H9 (cell line): ENCODE results near the gene DDX20. TPM values are rescaled to one million over a fixed set of nuclear protein-coding genes. Genes with fewer than 3 reads are reported as not detected.

Experiments used
- DNase-seq: peaks from one replicate; pipeline ENCODE4 v3.0.0-alpha.2; 2017
- H2AFZ ChIP-seq: one replicate; pipeline ENCODE4 v1.6.1; 2013; ENCODE audit warnings: mild to moderate bottlenecking, low read length, control low read depth, moderate library complexity
- H2AK5ac ChIP-seq: 2 replicates; pipeline ENCODE4 v1.6.1; 2013; ENCODE audit warnings: low read length, control low read depth, mixed read lengths; ENCODE audit not compliant: insufficient read length
- H2BK120ac ChIP-seq: one replicate; pipeline ENCODE4 v1.6.1; 2013; ENCODE audit warnings: low read depth, mild to moderate bottlenecking, low read length, control low read depth, inconsistent platforms; ENCODE audit not compliant: poor library complexity, severe bottlenecking
- H2BK12ac ChIP-seq: 2 replicates; pipeline ENCODE4 v1.6.1; 2013; ENCODE audit warnings: low read length, control low read depth, mixed read lengths, low read depth; ENCODE audit not compliant: insufficient read length
- H2BK15ac ChIP-seq: 2 replicates; pipeline ENCODE4 v1.6.1; 2013; ENCODE audit warnings: low read depth, low read length, control low read depth
- H2BK20ac ChIP-seq: one replicate; pipeline ENCODE4 v1.6.1; 2013; ENCODE audit warnings: low read depth, mild to moderate bottlenecking, low read length, control low read depth, inconsistent platforms; ENCODE audit not compliant: poor library complexity, severe bottlenecking
- H2BK5ac ChIP-seq: 2 replicates; pipeline ENCODE4 v1.6.1; 2013; ENCODE audit warnings: low read length, control low read depth, mixed read lengths; ENCODE audit not compliant: insufficient read length
- H3K14ac ChIP-seq: 2 replicates; pipeline ENCODE4 v1.6.1; 2013; ENCODE audit warnings: low read length, control low read depth; ENCODE audit not compliant: insufficient read depth
- H3K18ac ChIP-seq: 2 replicates; pipeline ENCODE4 v1.6.1; 2013; ENCODE audit warnings: low read depth, mild to moderate bottlenecking, mixed read lengths, low read length, control low read depth; ENCODE audit not compliant: insufficient read length
- H3K23ac ChIP-seq: 2 replicates; pipeline ENCODE4 v1.6.1; 2013; ENCODE audit warnings: low read length, control low read depth, mixed read lengths, low read depth; ENCODE audit not compliant: insufficient read length
- H3K23me2 ChIP-seq: 2 replicates; pipeline ENCODE4 v1.6.1; 2013; ENCODE audit warnings: low read depth, mild to moderate bottlenecking, mixed read lengths, low read length, control low read depth; ENCODE audit not compliant: insufficient read length, poor library complexity, severe bottlenecking
- H3K27ac ChIP-seq: 2 replicates; pipeline ENCODE4 v1.5.1; 2013; ENCODE audit warnings: low read length, control low read depth, mixed read lengths, low read depth; ENCODE audit not compliant: insufficient read length
- H3K27me3 ChIP-seq: 2 replicates; pipeline ENCODE4 v1.6.1; 2013; ENCODE audit warnings: low read length, control low read depth, inconsistent platforms; ENCODE audit not compliant: insufficient read depth
- H3K4ac ChIP-seq: 2 replicates; pipeline ENCODE4 v1.6.1; 2013; ENCODE audit warnings: low read depth, mild to moderate bottlenecking, control low read depth, inconsistent platforms, low read length, moderate library complexity
- H3K4me1 ChIP-seq: 2 replicates; pipeline ENCODE4 v1.6.1; 2013; ENCODE audit warnings: low read length, control low read depth, inconsistent platforms; ENCODE audit not compliant: insufficient read depth
- H3K4me2 ChIP-seq: 2 replicates; pipeline ENCODE4 v1.6.1; 2013; ENCODE audit warnings: low read length, control low read depth, mixed read lengths; ENCODE audit not compliant: insufficient read length, insufficient read depth
- H3K56ac ChIP-seq: 2 replicates; pipeline ENCODE4 v1.6.1; 2013; ENCODE audit warnings: low read depth, mild to moderate bottlenecking, mixed read lengths, low read length, control low read depth; ENCODE audit not compliant: insufficient read length
- H3K79me1 ChIP-seq: 2 replicates; pipeline ENCODE4 v1.6.1; 2013; ENCODE audit warnings: low read depth, mild to moderate bottlenecking, moderate library complexity, low read length, control low read depth, inconsistent platforms; ENCODE audit not compliant: insufficient read depth, poor library complexity, severe bottlenecking
- H3K79me2 ChIP-seq: 2 replicates; pipeline ENCODE4 v1.6.1; 2013; ENCODE audit warnings: low read length, control low read depth, inconsistent platforms; ENCODE audit not compliant: insufficient read depth
- H3K9ac ChIP-seq: 2 replicates; pipeline ENCODE4 v1.6.1; 2013; ENCODE audit warnings: low read length, control low read depth, mixed read lengths; ENCODE audit not compliant: insufficient read length; ENCODE audit errors: extremely low read depth
- H3K9me3 ChIP-seq: one replicate; pipeline ENCODE4 v1.6.1; 2013; ENCODE audit warnings: low read depth, low read length, inconsistent platforms; ENCODE audit not compliant: control insufficient read depth
- H3T11ph ChIP-seq: one replicate; pipeline ENCODE4 v1.6.1; 2013; ENCODE audit warnings: mild to moderate bottlenecking, low read length, control low read depth, inconsistent platforms
- H4K20me1 ChIP-seq: one replicate; pipeline ENCODE4 v1.6.1; 2013; ENCODE audit not compliant: control insufficient read depth, insufficient read length, insufficient read depth
- H4K5ac ChIP-seq: 2 replicates; pipeline ENCODE4 v1.6.1; 2013; ENCODE audit warnings: low read depth, mild to moderate bottlenecking, mixed read lengths, low read length, control low read depth; ENCODE audit not compliant: insufficient read length
- H4K8ac ChIP-seq: replicated peaks from 2 replicates; pipeline ENCODE4 v1.6.1; 2013; ENCODE audit warnings: low read length, control low read depth, mixed read lengths, low read depth; ENCODE audit not compliant: insufficient read length
- H4K91ac ChIP-seq: 2 replicates; pipeline ENCODE4 v1.6.1; 2013; ENCODE audit warnings: low read depth, mild to moderate bottlenecking, moderate library complexity, mixed read lengths, low read length, control low read depth; ENCODE audit not compliant: insufficient read length
- H3K27ac Mint-ChIP-seq, 3 experiments: 2 replicates in 2 of 3; 3 replicates in 1 of 3; pipeline ENCODE4 v1.8.0; 2020 to 2021; ENCODE audit warnings: mixed read lengths in 3 of 3, mild to moderate bottlenecking in 1 of 3, moderate library complexity in 1 of 3
- H3K27me3 Mint-ChIP-seq: 2 replicates; pipeline ENCODE4 v1.8.0; 2021; ENCODE audit warnings: low read depth, mild to moderate bottlenecking, moderate library complexity, mixed read lengths
- H3K36me3 Mint-ChIP-seq, 3 experiments: 2 replicates in 2 of 3; 3 replicates in 1 of 3; pipeline ENCODE4 v1.8.0; 2020 to 2021; ENCODE audit warnings: low read depth in 3 of 3, mixed read lengths in 3 of 3; ENCODE audit not compliant: insufficient read depth in 1 of 3
- H3K4me1 Mint-ChIP-seq, 2 experiments: 2 replicates each; pipeline ENCODE4 v1.8.0; 2020; ENCODE audit warnings: mixed read lengths in 2 of 2
- H3K4me3 Mint-ChIP-seq, 2 experiments: 2 replicates in 1 of 2; 3 replicates in 1 of 2; pipeline ENCODE4 v1.8.0; 2020 to 2021; ENCODE audit warnings: mild to moderate bottlenecking in 2 of 2, mixed read lengths in 2 of 2, moderate library complexity in 1 of 2
- H3K9me3 Mint-ChIP-seq, 2 experiments: 2 replicates in 1 of 2; 3 replicates in 1 of 2; pipeline ENCODE4 v1.8.0; 2020; ENCODE audit warnings: mild to moderate bottlenecking in 2 of 2, mixed read lengths in 2 of 2, moderate library complexity in 1 of 2
- WGBS: extraction: QIAGEN DNeasy Blood & Tissue Kit; methylation state at CpG from one replicate; pipeline ENCODE4 v1.1.7; 2013; ENCODE audit warnings: missing lambda C conversion rate, low lambda C conversion rate, mixed read lengths; ENCODE audit not compliant: insufficient read length; ENCODE audit errors: extremely low coverage; 5-methylcytosine and 5-hydroxymethylcytosine counted together
- total RNA-seq: library from RNA; stranded (reverse); gene quantifications from 2 replicates; pipeline ENCODE4 v1.2.1, GENCODE V29; 2021
- TF ChIP-seq, protein P1 (sequence below): fragments of 200-600 bp; sonication (generic); conservative IDR thresholded peaks from 3 replicates; pipeline ENCODE4 v1.8.0; 2021; ENCODE audit warnings: antibody characterized with exemption, mild to moderate bottlenecking

Gene DDX20
- total RNA-seq, 1 experiment from 2014 or later, result 38.3 TPM

GRCh38 chr1:111778541-111779051, 22.9 kb downstream of the DDX20 start:
- H3K27me3 Mint-ChIP-seq, result no peaks in the 10 kb centered on the region; the same call in 1 of the 2 replicates
- no peak overlapping the region for H3K4me3 Mint-ChIP-seq
- H3K27ac Mint-ChIP-seq, result no peak overlapping the region
- Histone ChIP-seq H3K79me1 (no peaks in the 10 kb centered on the region), H4K8ac (no peak overlapping the region), H2BK15ac (no peak overlapping the region), H3K56ac (no peak overlapping the region), H2BK20ac (no peak overlapping the region), H4K91ac (no peak overlapping the region), H3K23ac (no peak overlapping the region), H3K18ac (no peak overlapping the region), H3K4me1 (no peaks in the 10 kb centered on the region; the same call in 1 of the 2 replicates), H3K9ac (no peak overlapping the region), H4K5ac (no peak overlapping the region), H2BK5ac (no peak overlapping the region), H3K23me2 (no peaks in the 10 kb centered on the region), H4K20me1 (no peaks in the 10 kb centered on the region), H3K14ac (no peak overlapping the region), H2BK120ac (no peak overlapping the region), H3K4ac (no peak overlapping the region), H3K9me3 (no peaks in the 10 kb centered on the region), H3K27me3 (no peaks in the 10 kb centered on the region; the same call in 1 of the 2 replicates), H3K4me2 (no peak overlapping the region), H2AK5ac (no peak overlapping the region), H2AFZ (no peak overlapping the region), H3K79me2 (no peaks in the 10 kb centered on the region), H2BK12ac (no peak overlapping the region), H3T11ph (no peak overlapping the region), H3K27ac (no peak overlapping the region)
- H3K4me1 Mint-ChIP-seq, result peaks cover 22 to 25% of the 10 kb centered on the region in 2 experiments
- DNase-seq, result no peak
- WGBS, result no CpG with 5 or more reads among the region's 2 CpGs
- TF ChIP-seq, protein P1, sequence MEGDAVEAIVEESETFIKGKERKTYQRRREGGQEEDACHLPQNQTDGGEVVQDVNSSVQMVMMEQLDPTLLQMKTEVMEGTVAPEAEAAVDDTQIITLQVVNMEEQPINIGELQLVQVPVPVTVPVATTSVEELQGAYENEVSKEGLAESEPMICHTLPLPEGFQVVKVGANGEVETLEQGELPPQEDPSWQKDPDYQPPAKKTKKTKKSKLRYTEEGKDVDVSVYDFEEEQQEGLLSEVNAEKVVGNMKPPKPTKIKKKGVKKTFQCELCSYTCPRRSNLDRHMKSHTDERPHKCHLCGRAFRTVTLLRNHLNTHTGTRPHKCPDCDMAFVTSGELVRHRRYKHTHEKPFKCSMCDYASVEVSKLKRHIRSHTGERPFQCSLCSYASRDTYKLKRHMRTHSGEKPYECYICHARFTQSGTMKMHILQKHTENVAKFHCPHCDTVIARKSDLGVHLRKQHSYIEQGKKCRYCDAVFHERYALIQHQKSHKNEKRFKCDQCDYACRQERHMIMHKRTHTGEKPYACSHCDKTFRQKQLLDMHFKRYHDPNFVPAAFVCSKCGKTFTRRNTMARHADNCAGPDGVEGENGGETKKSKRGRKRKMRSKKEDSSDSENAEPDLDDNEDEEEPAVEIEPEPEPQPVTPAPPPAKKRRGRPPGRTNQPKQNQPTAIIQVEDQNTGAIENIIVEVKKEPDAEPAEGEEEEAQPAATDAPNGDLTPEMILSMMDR, result no peak
- no peaks in the 10 kb centered on the region for H3K9me3 Mint-ChIP-seq
- no peaks in the 10 kb centered on the region; a peak in 1 of 7 replicates for H3K36me3 Mint-ChIP-seq
